B cell (primary cell): ENCODE measurements around the gene ADPRM.

Experiments used
- CTCF ChIP-seq: fragments of 200-600 bp; IDR thresholded peaks from one replicate; pipeline ENCODE4 v1.8.0; 2022; ENCODE audit warnings: antibody characterized with exemption, mild to moderate bottlenecking
- EZH2 ChIP-seq: IDR thresholded peaks from 2 replicates; pipeline ENCODE4 v1.6.1; 2012; ENCODE audit warnings: borderline replicate concordance, low read depth, mild to moderate bottlenecking, moderate library complexity, low read length; ENCODE audit not compliant: insufficient read depth, poor library complexity, severe bottlenecking

DNA sequence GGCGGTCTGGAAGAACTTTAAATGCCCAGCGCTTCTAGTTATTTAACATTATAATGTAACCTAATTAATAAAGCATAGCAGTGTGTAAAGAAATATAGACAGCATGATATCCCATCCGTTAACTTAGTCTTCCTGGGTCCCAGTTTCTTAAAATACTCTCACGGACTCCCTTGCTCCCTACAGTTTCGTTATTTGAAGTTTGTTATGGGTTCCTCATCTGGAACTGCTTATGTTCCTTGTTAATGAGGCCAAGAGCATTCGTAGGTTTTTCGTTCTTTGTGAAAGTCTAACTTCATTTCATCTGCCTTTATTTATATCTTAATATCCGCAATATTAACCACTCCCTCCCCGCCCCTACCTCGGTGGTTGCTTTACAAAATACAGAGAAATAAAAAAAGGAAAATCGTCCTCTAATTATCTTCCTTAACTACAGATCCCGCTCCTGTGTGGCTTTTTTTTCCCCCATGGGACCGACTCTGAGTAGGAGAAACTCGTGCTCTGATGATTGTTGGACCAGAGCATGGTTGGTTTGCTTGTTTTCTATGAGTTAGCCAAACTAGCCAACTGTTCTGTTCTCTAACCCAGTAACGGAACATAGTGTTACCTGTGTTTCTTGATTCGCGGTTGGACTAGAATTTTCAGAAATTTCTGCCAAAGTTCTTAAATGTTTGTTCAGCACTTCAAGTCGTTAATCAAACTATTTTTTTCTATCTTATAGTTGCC, 863 bp downstream of the ADPRM start:
- TF ChIP-seq CTCF = no peak
- no peak for TF ChIP-seq EZH2
